GM21786 (cell line): Measurements from ENCODE around the gene SNX9.
"Not testable (repeated sequence)": the region's sequence is repeated elsewhere in the genome, so short reads cannot be mapped to it uniquely, and the experiment has no call there.

Experiments
- ATAC-seq: cut with Tn5 transposase; IDR thresholded peaks from one replicate; pipeline ENCODE4 v1.9.1; 2021; ENCODE audit not compliant: unreplicated experiment

Gene SNX9

DNA sequence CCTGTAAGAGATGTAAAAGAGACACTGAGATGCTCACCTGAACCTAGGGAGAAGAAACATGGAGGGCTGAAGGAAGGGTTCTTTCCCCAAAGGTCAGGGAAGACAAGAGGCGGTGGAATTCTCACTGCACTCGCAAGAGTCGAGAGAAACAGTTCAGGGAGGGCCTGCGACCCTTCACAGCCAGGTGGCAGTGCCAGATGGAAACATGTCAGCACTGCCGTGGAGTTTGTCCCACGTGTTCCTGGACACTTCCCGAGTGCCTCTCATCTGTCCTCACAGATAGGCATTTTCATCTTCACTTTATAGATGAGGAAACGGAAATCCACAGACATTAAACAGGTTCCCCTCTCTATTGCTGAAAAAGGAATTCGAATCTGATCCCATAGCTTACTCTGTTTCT is 88.2 kb downstream of the SNX9 start:
- ATAC-seq, result no peak

DNA sequence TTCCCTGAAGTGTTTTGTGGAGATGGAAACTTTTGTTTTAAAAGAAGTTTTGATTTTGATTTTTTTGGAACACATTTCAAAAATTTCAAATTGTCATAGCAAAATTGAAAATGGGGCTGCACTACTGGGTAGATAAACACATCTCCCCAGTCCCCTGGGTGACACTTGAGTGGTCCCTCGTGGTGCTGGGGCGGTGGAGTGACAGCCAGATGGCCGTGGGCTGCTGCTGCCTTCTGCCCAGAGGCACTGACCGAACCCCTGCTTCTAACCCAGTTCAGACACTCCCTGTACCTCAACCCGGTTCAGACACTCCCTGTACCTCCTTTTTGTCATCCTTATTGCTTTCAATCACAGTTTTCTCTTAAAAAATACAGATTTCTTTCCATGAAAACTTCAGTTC is 88.7 kb downstream of the SNX9 start:
- no peak for ATAC-seq

DNA sequence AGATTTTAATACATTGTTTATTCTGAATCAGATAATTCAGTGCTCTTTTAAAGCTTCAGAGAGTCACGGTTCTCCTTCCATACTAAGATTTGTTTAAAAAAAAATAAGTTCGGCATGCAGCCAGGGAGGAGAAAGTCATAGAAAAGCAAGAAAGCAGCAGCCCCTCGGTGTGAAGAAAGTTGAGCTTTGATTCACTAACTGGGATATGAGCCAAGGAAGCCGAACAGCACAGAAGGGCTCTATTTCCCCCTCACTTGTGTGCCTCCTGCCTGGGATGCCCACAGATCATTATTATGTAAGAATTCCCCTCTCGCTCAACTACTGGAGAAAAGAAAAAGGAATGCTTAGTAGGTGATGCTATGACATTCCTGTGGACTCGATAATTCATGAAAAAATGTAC is 89.3 kb downstream of the SNX9 start:
- ATAC-seq, result no peak

DNA sequence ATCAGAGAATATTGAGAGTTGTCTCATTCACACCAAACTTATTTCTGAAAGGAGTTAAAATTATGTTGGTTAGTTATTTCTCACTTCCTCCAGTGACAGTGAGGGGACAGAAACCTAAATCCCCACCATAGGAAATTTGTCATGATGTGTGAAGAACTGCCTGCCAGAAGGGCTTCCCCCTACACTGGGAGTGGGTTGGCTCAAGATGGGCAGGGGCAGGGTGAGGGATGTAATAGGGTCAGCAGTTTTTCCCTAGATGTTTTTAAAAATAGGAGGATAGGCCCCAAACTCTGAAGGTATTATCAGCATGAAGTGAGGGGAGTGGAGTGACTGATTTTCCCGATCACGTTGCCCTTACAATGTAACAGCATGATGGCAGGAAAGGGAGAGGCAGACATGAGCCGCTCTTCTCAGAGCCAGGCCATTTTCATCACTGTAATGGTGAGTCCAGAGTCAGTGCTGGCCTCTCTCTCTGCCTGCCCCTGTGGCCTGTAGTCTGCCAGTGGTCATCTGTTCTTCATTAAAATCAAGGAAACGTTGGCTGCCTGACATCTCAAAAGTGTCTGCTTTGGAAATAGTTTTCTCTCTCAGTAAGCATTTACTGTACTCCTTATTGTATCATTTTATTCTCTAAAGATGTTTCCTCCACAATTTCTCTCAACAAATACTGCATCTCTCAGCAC is 98.8 kb downstream of the SNX9 start:
- ATAC-seq, result no peak

DNA sequence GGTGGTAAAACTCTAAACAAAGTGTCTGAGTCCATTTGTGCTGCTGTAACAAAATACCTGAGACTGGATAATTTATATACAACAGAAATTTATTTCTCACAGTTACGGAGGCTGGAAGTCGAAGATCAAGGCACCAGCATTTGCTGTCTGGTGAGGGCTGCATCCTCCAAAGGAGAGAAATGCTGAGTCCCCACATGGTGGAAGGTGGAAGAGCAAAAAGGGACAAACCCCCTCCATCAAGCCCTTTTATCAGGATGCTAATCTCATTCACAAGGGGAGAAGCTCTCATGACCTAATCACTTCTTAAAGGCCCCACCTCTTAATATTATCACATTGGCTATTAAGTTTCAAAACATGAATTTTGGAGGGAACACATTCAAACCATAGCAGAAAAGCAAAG is 102.7 kb downstream of the SNX9 start:
- no peak for ATAC-seq

DNA sequence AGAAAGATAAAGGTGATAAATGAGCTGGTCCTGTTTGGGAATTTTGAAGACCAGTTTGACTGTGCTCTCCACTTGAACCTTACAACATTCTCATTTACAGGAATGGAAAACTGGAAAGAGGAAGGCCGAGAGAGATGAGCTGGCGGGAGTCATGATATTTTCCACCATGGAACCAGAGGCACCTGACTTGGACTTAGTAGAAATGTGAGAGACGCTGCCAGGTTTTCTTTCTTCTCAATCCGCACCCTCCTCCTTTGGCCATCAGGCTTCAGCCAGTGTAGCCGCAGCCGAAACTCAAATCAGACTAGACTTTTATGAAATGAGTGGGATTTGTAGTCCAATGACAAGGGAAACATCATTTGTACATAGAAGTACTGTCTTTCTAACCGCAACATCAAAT is 104.0 kb downstream of the SNX9 start:
- ATAC-seq, result no peak

DNA sequence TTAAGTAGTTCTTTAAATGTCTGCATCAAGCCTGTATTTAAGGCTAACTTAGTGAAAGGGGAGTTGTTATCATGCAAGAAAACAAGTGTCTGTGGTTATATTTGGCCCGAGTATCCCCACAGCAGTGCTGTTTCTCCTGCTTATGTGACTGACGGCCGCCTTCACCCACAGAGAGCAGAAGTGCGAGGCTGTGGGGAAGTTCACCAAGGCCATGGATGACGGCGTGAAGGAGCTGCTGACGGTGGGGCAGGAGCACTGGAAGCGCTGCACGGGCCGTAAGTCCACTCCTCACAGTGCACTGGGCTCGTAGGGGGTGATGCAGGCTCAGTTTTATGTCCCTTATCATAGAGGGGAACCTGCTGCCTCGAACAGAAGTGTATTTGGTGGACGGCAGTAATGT is 105.4 kb downstream of the SNX9 start:
- ATAC-seq, result no peak

DNA sequence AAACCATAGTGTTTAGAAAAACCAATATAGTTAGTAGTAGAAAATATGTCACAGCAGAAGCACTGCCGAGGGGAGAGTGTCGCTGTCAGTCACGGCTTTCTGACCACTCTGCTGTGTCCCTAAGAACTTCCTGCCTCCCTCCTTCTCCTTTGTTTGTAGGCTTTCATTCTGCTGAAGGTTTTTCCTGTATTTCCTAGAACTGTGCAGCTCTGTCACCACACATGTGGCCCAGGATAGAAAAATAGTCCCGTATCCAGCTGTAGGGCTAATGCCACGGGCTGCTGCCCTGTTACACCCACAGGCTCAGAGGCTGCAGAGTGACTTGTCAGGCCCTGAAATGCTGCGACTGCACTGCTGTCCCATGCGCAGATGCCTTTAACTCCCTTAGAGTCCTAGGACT is 106.0 kb downstream of the SNX9 start:
- no peak for ATAC-seq

DNA sequence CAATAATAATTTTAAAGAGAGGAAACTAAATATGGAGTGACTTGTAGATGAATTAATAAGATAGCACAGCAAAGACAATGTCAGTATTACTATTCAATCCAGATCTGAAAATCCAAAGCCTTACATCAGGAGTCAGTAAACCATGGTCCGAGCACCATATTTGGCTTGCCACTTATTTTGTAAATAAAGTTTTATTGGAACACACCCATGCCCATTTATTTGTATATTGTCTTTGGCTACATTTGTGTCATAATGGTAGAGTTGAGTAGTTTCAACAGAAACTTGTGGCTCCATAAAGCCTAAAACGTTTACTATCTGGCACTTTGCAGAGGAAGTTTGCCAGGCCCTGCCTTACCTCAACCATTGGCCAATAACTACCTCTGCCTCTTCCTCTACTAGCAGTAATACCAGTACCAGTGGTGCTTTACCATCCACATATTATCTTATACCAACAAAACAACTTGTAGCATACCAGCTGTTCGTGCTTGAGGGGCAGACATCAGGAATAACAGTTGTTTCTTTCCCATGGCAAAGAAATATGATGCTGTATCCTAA is 106.8 kb downstream of the SNX9 start:
- ATAC-seq, result no peak

DNA sequence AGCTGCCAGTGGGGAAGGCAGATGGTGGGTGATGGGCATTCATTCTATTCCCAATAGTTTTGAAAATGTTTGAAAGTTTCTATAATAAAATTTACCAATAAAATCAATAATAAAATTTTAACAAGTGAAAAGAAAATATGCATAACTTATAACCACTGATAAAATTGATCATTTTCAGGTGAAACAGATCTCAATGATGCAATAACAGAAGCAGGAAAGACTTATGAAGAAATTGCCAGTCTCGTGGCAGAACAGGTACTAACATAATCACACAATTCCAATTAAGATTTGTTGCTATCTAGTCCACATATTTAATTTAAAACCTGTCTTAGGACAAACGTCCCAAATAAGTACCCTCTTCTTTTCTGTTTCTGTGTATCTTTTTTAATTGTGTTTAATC is 112.7 kb downstream of the SNX9 start:
- ATAC-seq, result no peak

DNA sequence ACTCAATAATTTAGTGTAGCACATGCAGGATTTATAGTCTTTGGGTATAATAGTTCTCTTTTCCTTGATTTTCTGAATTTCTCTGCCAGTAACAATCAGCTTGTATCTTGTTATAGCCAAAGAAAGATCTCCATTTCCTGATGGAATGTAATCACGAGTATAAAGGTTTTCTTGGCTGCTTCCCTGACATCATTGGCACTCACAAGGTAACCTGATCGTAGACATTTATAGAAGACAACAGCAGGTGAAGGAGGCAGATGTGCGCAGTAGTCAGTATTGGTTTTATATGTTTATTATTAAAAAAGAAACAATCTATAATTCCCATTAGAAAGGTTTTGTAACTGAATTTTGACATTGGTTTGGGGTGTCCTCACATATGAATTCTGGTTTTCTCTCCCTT is 114.3 kb downstream of the SNX9 start:
- no peak for ATAC-seq

DNA sequence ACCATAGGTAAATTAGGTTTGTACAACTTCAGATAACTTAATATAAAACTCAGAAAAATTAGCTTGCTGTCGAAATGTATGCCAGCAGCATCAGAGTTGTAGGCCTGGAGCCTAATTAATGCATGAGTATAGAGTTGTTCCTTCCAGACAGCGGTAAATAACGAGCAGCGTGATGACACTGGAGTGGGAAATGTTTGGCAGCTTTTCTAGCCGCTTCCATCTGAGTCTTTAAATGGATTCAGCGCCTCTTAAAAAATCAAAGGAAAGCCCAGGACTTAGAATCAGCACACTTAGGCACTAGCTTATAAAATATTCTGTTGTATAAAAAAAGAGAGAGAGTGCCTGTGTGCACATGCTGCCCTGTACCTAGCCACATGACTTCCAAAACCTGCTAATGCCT is 114.9 kb downstream of the SNX9 start:
- ATAC-seq, result no peak

DNA sequence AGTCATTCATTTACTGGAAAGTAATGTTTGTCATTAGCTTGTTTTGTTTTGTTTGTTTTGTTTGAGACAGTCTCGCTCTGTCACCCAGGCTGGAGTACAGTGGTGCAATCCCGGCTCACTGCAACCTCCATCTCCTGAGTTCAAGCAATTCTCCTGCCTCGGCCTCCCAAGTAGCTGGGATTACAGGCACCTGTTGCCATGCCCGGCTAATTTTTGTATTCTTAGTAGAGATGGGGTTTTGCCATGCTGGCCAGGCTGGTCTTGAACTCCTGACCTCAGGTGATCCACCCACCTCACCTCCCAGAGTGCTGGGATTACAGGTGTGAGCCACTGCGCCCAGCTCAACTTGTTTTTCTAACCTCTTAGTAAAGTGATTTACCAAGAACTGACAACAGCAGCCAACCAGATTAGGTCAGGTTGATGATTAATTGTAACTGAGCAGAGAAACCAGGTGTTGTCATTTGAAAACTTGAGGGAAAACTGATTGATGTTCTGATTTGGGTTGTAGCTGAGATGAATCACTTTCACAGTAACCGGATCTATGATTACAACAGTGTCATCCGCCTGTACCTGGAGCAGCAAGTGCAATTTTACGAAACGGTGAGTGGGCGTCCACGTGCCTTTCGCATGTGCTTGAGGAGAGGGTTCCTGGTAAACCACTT is 117.5 kb downstream of the SNX9 start:
- not testable (repeated sequence) for ATAC-seq

DNA sequence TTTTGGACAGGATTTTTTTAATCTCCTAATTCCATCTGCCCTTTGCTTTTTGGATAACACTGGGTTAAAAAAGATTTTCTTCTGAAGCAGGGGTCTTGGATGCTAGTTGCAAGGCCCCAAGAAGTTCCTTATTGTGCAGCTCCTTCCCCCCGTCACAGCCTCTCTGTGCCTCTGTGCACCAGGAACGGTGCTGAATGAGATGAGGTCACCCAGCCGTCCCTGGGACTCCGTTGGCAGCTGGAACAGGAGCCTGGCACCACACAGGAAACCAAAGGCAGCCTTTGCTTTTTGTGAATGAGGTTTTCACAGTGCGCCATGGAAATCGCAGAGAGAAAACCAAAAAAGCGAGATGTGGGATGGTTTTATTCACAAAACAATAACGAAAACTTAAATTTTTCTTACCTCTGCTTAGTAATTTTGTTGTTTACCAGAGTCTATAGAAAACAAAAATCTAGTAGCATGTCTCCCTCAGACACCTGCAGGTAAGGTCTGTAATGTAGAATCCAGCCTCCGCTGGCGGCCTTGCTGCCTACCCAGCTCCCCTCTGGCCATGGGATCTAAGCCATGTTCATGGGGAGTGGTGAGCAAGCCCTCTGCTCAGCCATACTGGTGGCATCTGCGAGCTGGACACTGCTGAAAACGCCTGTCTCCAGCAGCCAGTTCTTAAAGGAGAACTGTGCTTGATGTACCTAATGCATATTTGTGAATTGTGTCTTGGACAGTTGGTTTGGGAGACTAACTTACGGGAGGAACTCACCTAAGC is 118.2 kb downstream of the SNX9 start:
- no peak for ATAC-seq

DNA sequence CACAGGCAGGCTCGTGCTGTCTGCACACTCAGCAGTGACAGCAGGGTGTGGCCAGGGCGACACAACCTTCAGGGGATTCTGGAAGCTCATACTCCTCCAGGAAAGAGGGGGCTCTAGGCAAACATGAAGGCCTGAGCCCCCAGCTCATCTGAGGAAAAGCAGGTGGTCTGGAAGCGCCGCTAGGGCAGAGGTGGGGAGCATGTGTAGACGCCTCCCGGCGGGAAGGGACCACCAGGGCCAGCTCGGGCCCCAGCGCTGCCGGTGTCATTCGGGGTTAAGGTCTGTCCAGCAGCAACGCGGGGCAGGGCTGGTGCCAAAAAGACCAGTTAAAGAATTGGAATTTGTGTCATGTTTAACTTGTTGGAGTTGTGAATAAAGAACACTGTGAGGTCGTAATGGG is 119.3 kb downstream of the SNX9 start:
- no peak for ATAC-seq

DNA sequence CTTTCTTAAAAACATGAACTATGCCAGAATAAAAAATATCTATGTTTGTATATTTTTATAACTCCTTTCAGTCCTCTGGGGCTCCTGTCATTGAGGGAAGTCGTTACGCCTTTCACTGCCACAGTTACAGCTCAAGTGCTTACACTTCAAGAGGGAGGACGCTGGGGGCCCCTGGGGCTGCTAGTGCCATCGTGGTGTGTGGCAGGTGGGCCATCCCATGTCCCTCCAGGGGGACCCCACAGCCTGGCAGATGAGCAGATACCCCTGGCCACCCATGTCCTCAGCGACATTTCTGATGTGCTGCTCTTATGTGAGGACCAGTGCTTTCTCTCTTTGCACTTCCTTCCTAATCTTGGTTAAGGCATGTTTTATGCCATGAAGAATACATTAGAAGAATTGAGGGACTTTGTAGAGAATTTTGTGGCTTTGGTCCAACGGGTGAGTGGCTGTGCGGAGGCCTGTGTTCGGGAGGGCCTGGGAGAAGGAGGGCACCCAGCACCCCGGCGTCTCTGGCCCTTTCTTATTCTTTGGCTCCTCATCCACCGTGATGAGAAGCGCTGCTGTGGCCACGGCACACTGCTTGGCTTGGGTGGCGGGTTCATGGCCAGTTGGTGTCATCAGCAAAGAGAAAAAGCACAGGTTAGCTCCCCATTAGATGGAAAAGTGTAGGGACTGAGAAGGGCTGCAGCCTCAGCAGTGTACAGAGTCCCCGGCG is 120.4 kb downstream of the SNX9 start:
- no peak for ATAC-seq

DNA sequence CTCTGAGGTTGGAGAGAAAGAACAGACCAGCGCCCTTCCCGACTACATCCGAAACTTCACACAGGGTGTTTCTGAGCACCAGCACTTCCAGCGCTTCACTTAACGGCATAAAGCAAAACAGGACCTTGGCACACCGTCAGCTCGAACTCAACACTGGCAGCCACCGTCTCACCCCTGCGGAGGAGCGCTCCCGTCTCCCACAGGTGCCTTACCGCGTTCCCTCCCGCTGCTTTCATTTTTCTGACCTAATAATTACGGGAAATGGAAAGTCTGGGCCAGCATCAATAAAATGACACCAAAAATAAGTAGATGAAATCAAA is 120.9 kb downstream of the SNX9 start:
- ATAC-seq, result no peak

DNA sequence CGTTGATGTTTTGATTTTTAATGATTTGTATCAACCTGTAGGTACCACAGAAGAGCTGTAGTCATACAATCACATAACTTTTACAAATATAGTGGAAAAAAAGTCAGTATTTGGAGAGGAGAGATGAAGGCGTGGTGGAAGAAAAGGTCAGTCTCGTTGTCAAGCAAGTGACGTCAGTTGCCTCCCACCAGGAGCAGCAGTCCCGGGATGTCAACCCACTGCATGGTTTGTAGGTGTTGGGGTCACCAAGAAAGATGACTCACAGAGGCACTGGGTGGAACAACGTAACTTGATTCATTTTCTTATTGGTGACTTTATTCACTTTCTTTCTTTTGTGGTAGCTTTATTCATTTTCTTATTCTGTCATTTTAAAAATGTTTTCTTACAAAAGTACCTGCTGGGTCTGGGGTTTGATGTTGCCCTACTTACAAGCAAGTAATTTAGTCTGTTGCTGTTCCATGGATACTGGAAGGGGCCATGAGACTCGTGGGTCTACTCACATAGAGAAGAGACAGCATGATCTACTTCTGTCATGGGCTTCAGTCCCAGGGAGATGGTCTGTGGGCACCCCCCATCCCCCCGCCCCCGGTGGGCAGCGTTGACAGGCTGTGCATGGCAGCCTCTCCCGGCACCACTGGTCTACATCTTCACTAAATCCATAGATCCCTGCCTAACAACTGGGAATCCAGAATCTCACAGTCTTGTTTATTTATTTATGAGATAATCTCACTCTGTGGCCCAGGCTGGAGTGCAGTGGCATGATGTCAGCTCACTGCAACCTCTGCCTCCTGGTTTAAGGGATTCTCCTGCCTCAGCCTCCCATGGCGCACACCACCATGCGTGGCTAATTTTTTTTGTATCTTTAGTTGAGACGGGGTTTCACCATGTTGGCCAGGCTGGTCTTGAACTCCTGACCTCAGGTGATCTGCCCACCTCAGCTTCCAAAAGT is 122.2 kb downstream of the SNX9 start:
- no peak for ATAC-seq

DNA sequence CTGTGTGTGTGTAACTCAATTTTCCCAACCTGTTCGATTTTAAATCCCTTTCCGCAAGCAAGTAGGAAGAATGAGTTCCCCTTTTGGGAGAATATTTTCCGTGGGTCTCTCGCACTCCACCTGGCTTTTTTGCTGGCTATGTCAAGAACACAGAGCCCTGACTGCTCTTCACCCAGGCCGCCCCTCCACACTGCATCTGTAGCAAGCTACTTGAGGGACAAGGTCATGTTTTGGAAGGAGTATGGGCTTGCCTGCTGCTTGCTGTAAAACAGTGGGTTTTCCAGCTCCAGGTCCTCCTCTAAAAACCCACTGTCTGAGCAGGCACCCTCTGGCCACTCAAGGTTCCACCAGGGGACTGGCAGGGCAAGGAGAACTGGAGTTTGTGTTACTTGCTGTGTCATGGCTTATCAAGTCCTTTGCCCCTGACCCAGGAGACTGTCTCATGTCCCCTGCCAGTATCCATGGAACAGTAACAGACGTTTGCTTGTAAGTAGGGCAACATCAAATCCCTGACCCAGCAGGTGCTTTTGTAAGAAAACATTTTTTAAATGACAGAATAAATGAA is 123.1 kb downstream of the SNX9 start:
- no peak for ATAC-seq
